Occipital lobe (tissue), 2 donors: ENCODE results near the gene GMDS. TPM values are rescaled to one million over a fixed set of nuclear protein-coding genes. Genes with fewer than 3 reads are reported as not detected.

Source experiments
- DNase-seq: peaks from one replicate; lab custom pipeline; 2025; lab: John Stamatoyannopoulos, UW
- total RNA-seq: library from RNA; depleted of rRNA; stranded (reverse); fragments of >200 nt; gene quantifications from one replicate; pipeline ENCODE4 v1.2.3, GENCODE V29; 2014

The GMDS gene
- total RNA-seq, 1 donor from 2014 or later, result 6.1 TPM

- no peak for DNase-seq
Observed at GRCh38 chr6:1633366-1634021, 611.9 kb downstream of the GMDS start.

DNA sequence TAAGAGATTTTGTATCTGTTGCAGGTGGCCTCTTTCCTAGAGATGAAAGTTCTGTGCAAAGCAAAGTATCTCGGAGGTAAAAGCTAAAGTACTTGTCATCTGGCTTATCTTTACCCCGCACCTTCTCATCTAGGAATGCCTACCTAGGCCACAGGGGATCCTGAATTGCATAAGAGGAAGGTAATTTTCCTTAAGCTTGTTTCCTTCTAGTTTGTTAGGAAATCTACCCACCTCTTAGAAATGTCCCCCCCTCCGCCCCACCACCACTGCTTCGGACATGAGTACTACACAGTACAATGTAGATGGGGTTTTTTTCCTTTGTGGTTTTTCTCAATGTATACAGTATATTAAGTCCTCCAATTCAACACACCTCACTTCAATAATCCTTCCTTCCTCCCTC is 614.2 kb downstream of the GMDS start:
- no peak for DNase-seq

- DNase-seq, result no peak
Observed at GRCh38 chr6:1630771-1631217, 614.6 kb downstream of the GMDS start.

DNA sequence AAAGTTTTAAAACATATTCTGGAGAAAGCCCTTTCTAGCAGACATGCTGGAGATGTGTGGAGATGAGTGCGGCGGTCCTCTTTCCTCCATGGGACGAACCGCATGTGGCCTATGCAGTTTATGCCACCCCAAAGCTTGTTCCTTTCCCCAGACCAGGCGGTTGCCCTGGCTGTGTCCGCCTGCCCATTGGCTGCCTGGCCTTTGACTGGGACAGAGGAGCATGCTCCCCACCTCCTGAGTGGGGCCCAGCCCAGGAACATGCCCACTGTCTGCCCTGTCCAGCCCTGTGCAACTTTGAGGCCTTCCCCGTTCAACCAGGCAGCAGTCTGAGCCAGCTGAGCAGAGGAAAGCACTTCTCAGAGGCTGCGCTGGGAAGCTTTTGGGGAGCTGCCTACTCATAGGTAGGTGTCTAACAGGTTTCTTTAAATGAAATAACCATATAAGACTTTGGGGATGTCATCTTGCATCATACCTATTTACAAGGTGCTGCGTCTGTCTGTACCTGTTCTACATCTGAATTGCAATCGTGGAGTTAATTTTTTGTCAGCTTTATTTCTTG is 615.1 kb downstream of the GMDS start:
- DNase-seq, result no peak

DNA sequence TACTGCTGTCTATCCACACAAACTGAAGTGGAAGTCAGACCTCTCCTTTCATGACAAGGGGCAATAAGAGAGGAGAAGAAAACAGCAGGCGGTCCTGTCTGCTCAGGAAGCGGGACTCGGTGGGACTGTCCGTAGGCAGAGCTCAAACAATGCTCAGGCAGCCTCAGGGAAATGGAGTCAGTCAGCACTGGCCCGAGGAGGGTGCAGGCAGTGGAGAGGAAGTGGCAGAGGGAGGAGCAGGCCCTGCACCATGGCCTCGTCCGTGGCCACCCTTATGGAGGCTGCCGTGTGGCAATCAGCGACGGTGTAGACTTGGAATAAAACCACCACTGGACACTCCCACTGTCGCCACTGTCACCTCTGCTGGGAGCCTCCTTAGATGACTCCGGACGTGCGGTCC is 616.1 kb downstream of the GMDS start:
- no peak for DNase-seq

DNA sequence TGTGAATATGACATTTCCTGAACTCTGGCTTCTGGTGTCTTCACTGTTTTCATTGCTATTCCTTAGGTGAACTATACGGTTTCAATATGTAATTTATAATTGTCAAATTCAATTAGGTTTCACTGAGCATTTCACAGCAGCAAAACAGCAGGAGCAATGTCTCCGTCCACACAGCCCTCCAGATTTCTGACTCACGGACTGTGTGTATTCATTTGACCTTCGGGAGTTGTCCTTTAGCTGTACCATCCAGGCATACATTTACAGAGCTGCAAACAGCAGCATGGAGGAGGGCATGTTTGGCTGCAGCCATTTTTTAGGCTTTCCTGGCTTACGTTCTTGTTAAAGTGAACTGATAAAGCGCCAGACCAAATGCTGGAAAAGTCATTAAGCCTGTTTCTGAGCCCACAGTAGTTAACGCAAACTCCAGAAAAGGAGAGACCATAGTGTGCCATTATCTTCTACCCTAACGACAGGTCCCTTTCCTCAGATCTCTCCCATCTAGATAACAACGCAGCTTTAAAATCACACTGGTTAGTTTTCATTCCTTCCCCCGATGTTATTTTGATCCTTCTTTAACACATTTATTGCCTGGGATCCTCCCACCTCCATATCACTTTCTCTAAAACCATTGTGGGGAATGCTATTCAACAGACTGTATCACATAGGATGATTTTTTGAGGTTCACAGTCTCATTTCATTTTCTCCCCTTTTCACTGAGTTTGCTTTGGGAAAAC is 617.4 kb downstream of the GMDS start:
- no peak for DNase-seq

GRCh38 chr6:1626481-1626880 is 618.9 kb downstream of the GMDS start:
- no peak for DNase-seq

- DNase-seq, result no peak
Observed at GRCh38 chr6:1625794-1626435, 619.5 kb downstream of the GMDS start.

DNA sequence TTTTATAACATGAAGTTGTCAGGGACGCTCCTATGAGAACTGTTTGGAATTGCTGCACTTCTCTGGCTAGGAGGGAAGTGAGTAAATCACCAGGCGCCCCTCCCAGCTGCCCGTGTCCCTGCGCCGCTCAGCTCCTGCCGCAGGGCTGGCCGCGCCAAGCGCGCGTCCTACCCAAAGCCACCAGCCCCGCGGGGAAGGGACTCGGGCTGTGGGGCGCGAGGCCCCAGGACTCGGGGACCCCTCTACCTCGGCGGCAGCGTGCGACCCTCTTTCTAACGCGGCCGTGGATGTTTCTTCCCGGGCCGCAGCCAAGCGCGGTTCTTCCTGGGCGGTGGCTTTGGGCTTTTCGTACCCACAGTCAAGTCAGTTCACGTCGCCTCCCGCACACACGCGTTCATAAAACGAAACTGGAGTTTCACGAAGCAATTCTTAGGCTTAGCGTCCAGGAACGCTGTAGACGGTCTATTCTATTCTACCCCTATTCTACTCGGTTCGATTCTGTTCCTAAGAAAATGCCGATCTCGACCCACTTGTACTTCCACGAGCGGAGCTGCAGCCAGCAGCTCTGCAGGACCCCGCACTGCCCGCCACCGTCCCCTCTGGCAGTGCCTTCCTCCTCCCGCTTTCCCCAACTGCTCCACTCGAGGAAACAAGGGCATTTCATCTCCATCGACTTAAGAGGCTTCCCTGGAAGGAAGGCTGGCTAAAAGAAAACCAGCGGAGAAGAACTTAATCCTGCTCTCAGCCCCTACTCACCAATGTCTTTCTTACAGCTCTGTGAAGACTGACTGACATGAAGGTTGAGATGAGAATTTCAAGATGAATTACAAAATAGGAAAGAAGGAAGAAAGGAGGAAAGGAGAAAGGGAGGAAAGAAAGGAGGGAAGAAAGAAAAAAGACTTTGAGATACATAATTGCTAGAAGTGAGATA is 620.3 kb downstream of the GMDS start:
- no peak for DNase-seq

DNA sequence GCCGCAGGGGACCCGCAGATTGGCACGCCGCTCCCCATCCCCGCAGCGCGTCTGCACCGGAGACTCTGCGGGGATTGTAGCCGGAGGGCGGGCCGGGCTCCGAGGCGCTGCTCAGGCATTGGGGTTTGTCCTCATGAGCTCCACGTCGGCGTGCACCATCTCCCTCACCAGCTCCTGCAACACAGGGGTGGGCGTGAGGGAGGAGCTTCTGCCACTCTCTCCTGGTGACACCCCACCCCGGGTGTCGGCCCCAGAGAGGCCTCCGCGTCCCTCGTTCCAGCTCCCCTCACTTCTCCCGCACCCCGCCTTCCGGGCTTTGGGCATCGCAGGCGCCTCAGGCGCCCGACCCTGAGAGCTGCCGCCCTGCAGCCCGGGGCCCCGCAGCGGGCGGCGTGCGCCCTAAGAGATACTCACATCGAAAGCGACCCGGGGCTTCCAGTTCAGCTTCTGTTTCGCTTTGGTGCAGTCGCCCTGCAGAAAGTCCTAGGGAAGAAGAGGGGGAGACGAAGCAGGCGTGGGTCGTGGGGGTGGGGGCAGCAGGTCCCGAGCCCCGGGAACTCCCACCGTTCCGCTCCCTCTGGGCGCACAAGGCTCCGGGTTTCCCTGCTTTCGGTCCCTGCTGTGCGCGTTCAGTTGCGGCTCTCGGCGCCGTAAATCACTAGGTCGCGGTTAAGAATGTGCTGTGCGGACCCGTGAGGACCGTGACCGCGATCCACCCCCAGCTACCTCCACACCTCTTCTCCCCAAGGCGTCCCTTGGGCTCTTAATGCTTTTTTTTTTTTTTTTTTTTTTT is 621.2 kb downstream of the GMDS start:
- DNase-seq, result no peak

DNA sequence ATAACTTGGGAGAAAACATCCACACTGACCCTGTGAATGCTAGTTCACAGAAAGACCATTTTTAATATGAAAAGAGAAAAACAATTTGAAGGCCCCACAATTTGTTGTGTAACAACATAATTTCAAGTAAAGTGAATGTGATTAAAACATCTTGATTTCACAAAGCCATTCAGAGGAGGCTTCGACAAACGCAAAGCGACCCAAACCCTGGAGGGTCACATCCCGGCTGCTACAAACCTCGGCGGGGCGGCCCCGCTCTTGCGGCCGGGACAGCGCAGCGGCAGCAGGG is 621.7 kb downstream of the GMDS start:
- no peak for DNase-seq

DNA sequence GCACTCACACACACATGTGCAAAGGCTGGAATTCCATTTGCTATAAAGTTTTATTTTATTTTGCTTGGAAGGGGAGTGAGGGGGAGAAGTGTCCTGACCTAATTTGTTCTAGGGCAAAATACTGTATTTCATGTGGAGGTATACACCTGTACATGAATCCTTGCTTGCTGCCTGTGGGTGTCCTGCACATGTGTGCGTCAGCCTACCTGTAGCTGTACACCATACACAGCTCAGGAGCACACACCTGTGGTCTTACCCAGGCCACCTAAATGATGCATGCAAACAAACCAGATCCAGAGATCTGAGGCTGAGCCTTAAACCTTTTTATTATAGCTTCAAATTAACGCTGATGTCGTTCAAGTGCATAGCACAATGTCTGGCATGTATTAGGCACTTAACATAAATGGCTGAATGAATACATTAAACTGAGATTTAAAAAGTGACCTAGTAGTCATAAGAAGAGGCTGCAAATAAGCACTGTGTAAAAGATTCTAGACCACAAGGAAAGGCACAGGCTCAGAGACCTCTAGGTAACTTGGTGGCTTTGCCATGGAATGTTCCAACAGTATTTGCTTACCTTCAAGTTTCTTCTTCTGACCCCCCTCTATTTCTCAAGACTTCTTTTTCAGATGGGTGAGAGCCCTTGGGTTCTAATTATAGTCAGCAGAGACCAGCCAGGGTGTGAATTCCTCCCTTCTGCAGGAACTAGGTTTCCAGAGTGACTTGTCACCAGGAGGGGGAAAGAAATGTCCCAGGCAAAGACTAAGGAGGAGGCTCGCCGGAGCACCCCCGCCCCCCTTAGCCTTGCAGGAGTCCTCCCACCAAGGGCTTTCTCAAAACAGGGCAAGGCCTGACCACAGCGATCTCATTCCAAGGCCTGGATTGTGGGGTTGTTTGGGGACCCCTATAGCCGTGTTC is 622.3 kb downstream of the GMDS start:
- DNase-seq, result no peak

DNA sequence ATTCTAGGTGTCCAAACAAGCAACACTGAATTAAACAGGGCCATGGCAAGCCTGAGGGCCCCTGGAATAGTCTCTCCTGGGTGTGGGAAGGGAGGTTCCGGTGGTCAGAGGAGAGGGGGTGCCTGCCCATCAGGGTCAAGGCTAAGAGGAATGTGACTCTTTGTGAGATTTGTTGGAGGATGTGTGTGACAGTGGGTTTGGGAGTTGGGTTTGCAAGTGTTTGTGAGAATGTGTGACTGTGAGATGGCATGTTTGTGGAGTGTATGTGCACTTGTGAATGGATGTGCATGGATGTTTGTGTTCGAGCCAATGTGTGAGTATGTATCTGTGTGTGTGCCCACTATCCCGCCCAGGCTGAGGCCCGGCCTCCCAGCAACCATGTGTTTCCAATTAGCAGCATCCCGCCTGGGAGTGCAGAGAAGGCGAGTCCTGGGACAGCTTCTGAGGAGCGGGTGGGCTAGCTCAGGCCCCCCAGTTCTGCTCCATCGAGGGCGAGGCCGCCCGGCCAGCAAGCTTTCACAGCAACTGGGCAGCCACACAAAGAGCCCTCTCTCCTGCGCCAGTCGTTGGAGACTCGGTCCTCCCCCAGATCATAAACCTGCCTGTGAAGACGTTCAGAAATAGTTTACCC is 623.1 kb downstream of the GMDS start:
- no peak for DNase-seq

GRCh38 chr6:1621070-1621701 is 624.2 kb downstream of the GMDS start:
- no peak for DNase-seq

- DNase-seq, result no peak
Observed at GRCh38 chr6:1620504-1621069, 624.8 kb downstream of the GMDS start.

GRCh38 chr6:1619673-1620503 is 625.5 kb downstream of the GMDS start:
- DNase-seq, result no peak

DNA sequence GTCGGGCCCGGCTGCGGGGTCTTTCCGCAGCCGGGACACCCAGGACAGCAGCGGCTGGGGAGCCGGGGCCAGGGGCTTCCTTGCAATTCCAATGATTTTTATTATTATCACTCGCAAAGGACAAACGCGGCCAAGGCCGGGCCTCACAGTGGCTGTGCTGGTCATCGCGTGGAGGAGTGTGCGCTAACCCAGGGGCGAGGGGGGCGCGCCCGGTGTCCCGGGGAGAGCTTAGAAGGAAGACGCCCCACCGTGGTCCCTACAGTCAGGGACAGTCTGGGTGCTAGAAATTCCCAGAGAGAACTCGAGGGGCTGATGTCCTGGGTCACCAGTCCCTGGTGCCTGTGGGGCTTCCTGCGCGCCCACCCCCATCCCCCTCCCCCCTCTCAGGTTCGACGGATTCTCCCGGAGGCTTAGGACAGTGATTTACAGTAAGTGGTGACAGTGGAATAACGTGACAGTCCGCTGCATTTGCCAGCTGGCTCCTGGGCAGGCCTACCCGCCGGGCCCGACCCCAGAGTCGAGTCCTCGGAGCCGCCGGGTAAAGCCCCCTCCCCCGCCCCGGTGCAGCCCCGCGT is 626.2 kb downstream of the GMDS start:
- no peak for DNase-seq
